ENCODE measurements around the gene TRAF7.

TRAF7 gene

DNA sequence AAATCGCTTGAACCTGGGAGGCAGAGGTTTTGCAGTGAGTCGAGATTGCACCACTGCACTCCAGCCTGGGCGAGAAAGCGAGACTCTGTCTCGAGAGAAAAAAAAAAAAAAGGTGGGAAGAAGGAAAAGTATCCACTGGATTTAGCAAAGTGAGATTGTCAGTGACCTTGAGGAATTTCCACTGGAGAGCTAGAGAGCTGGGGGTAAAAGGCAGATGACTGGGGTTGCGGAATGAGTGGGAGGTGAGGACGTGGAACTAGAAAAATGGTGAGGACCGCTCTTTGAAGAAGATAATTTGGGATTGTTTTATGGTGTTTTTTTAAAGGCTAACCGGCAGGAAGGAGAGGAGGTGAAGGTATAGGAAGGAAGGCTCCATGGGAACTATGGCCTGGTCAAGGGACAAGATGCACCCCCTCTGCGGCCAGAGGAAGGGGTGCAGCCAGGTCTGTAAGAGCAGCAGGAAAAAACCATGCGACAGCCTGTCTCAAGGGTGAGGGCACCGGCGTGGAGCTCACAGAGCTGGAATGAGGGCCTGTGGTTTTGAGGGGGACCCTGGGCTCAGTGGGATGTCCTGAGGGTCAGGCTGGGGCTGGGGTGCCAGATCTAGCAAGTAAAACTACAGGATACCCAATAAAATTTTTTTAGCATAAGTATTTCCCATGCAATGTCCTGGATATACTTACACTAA is 49.0 kb downstream of the TRAF7 start:
- DNase-seq, result no peak

DNA sequence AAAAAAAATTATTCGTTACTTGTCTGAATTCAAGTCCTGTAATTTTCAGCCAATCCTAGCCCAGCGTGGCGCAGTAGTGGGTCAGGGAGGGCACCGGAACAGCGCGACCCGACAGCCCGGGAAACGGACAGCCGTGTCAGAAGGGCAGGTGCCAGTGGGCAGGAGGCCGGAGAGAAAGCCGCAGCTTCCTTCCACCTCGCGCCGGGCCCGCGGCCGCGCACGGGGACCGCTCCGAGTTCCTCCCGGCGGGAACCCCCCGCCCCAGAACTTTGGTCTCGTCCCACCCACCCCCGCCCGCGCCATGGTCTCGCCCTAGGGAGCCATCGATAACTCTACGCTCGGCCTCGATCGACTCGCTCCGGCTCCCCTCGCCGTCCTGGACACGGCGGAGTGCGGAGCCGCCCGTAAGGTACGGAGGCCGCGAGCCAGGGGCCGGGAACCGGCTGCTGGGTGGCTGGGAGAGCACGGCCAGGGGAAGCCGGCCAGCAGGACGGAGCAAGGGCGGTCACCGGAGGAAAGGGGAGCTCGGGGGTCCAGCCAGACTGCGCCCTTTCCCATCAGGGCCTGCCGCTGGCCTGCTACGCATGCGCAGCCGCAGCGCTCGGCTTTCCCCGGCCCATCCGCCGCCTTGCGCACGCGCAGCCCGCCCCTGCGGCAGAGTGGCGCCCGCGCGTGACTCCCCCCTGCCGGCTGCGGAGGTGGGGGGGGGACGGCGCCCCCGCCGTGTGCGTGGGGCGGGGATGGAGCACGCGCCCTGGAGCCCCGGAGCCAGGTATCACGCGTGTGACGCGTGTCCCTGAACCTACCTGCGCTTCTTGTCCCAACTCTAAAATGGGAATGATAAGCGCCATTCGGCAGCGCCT is 49.8 kb downstream of the TRAF7 start, which contains the start of gene MLST8:
TSS of gene MLST8 (plus strand) at position 351 of the 863 bp plus-strand sequence. CDS start 632 bp downstream, outside the sequence.
- DNase-seq, result peak; percentile 86

DNA sequence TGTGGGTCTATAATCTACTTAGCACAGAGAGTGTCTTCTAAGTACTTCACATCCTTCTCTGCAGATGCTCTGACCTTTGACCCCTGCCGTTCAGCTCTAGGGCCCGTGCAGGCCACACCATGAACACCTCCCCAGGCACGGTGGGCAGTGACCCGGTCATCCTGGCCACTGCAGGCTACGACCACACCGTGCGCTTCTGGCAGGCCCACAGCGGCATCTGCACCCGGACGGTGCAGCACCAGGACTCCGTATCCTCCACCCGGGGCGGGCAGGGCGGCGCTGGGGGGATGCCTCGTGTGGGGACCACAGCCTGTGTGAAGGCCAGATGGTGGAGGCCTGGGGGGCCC is 50.4 kb downstream of the TRAF7 start:
- no peak for DNase-seq

DNA sequence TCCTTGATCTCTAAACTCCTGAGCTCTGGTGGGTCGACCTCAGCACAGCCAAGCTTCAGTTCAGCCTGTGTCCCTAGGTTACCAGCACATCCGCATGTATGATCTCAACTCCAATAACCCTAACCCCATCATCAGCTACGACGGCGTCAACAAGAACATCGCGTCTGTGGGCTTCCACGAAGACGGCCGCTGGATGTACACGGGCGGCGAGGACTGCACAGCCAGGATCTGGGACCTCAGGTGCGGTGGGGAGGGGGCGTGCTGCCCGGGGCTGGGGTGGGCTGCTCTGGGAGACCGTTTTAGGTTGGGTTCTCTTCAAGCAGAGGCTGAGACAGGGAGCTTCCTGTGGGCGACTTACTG is 50.8 kb downstream of the TRAF7 start:
- DNase-seq, result no peak

DNA sequence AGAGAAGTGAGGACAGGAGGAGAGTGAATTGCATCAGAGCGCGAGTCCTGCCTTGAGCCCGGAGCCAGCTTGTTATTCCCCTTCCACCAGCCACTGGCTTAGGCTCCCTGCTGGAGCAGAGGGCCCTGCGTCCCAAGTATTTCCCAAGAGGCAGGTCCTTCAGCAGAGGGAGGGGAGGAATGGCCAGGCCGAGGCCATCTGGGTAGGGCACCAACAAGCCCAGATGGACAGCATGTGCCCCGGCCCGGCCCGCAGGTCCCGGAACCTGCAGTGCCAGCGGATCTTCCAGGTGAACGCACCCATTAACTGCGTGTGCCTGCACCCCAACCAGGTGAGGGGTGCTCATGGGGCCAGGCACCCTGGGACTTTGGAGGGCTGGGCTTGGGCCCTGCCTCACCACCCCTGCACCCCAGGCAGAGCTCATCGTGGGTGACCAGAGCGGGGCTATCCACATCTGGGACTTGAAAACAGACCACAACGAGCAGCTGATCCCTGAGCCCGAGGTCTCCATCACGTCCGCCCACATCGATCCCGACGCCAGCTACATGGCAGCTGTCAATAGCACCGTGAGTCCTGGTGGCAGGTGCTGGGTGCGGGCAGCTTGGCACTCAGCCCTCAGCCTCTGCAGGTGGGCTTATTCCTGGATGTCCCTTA is 51.3 kb downstream of the TRAF7 start:
- no peak for DNase-seq

DNA sequence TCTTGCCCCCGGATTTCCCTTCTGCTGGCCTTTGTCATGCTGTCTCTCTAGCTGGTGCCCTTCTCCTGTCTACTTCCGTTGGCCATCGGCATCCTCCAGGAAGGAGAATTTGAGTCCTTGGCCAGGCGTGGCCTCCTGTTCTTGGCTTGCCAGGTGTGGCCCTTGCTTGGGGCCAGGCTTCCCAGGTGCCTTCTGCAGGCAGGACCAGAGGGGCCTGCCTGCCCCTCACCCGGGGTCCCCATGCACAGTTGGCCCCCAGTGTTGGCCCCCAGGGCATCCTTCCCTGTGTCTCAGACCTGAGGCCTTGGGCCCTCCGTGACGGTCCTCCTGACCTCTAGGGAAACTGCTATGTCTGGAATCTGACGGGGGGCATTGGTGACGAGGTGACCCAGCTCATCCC is 52.3 kb downstream of the TRAF7 start:
- no peak for DNase-seq

DNA sequence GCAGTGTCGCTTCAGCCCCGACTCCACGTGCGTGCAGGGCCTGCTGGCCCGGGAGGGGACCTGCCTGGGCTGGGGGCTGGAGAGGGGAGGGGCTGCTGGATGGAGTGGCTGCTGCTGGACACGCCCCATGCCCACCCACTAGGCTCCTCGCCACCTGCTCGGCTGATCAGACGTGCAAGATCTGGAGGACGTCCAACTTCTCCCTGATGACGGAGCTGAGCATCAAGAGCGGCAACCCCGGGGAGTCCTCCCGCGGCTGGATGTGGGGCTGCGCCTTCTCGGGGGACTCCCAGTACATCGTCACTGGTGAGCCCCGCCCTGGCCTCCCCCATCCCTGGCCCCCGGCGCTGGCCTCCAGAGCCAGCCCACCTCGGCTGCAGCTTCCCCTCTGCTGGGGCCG is 52.7 kb downstream of the TRAF7 start:
- DNase-seq, result no peak

DNA sequence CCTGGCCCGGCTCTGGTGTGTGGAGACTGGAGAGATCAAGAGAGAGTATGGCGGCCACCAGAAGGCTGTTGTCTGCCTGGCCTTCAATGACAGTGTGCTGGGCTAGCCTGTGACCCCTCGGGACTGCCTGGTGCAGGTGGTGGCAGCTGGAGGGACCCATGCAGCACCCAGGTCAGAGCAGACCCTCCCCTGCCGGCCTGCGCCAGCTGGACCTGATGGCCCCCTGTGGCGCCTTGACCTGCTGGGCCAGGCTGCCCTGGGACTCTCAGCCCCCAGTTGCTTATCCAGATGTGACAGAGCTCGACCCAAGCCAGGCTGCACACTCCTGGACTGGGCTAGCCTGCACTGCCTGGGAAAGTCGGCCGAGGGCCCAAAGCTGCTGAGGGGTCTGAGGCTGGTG is 53.2 kb downstream of the TRAF7 start:
- no peak for DNase-seq

DNA sequence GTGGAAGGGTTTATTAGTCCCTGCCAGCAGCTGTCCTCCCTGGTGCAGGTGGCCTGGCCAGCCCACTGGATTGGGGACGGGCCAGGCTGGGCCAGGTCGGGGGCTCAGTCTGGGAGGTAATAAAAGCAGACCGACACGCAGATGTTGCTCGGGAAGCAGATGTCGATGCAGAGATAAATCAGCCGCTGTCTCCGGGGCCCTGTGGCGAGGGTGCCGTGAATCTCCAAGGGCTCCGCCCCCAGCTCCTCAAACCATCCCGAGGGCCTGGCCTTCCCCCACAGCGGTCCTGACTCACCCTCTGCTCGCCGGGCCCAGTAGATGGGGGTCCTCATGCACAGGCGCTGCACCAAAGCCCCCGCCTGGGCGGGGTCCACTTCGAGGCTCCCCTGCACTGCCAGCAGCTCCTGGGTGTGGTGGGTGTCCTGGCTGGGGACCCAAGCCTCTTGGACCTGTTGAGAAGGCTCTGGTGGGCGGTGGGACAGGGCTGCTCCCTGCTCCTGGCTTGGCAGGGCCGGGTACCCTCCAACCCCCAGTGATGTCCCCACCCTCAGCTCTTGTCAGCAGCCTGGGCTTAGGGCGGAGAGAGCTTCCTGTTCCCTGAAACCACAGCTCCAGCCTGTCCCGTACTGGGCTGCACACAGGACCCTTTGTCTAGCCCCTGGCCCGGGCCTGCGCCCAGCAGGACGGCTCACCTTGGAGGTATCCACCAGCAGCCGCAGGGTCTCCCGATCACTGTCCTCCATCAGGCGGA is 53.9 kb downstream of the TRAF7 start:
- no peak for DNase-seq

DNA sequence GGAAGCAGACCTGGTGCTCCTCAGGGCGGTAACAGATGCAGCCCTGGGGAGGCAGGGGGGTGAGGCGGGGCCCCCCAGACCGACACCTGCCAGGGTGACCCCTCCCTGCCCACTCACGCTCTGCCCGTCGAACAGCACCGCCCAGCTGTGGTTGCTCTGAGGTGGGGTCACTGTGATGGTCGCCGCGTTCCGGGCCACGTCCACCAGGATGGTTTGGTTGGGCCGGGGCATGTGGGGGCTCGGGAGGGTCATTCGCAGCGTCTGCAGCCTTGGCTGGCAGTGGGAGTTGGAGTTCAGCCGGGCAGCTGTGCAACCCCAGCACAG is 54.4 kb downstream of the TRAF7 start:
- no peak for DNase-seq

DNA sequence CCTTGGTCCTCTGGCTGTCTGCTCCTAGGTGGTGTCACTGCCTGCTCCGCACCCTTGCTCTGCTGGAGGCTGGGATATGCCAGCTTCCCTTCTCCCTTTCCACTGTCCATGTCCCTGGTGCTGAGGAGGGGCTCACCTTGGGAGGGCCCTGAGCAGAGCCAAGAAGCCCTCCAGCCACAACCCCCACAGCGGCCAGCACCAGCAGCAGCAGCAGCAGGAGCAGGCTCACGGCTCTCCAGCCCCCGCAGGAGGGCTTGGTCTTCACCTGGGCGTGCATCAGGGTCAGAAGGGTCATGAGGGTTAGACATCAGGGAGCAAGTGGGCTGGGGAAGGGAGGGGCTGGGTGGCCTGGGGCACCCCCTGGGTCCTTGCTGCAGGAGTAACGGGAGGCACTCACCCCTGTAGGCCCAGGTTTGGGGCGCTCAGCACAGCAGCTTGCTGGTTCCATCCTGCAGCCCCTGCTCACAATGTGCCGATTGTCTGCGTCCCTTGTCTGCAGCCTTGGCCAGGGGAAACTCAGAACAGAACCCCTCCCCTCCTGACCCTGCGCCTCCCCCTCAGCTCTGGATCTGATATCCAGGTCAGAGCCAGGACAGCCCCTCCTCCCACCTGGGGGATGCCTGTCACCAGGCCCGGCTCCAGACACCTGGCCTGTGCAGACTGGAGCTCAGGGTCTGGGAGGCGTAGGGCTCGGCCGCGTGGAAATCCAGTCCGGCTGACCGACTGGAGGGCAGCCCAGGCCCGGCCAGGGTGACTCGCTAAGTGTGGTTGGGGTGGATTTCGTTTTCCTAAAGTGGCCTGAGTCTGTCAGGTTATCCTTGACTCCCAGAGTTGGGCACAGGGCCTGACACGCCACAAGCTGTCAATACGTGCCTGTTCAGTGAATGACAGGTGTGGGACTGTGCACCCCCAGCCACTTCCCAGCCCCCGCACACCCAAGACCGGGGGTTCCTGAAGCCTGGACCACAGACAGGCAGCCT is 55.1 kb downstream of the TRAF7 start, which contains the start of gene BRICD5:
TSS of gene BRICD5 (minus strand) at position 478 of the 980 bp plus-strand sequence. CDS start at position 448, 30 bp downstream.
- DNase-seq, result no peak

DNA sequence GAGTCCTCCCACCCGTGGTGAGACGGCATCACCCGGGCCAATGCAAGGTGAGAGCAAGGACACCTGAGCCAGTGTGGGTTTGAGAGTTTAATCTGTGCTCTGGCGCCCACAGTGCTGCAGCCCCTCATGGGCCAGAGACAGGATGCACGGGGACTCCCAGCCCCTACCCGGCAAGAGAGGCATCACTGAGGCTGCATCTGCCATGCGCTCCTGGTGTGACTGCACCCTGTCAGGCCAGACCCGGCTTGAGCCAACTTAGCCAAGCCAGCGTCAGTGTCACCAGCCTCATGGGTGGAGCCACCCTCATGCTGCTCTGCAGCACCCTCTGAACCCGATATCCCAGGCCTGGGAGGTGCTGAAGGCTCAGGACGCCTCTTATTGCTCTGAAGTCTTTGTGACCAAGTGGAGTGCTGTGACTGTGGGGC is 56.4 kb downstream of the TRAF7 start:
- DNase-seq, result no peak

DNA sequence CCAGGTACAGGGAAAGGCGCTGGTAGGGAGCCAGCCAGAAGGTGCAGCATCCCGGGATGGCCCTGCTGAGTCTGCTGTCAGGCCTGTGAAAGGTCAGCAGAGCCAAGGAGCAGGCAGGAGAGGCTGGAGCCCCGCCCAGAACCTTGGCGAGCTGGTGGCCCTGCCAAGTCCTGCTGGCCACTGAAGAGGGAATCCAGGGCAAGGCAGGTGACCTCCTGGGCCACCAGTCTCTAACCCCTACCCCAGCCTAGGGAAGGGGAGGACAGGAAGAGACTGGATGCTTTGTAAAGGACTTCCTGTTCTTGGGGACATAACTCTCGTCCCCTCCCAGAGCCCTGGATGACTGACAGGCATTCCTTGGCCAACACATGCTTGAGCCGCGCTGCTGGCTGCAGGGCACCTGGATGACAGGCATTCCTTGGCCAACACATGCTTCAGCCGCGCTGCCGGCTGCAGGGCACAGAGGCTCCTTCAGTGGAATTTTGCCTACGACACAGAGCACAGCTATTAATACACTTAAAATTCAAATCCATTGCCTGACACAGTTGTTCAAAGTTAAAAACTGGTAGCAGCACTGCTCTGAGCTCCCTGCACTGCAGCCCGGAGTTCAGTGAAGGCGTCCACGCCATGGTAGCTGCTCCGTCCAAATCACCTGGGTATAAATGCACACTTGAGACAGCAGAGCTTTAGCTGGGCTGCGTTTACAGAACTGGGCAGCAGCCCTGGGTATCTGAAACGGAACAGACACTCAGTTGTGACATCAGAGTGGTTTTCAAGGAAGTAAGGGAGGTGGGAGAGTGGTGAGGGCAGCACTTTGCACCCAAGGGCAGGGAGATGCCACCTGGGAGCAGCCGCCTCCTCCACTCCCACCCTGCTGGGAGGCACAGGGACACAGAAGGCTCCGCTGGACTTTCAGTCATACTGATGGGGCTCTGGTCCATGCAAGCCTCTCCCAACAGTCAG is 57.1 kb downstream of the TRAF7 start:
- no peak for DNase-seq

DNA sequence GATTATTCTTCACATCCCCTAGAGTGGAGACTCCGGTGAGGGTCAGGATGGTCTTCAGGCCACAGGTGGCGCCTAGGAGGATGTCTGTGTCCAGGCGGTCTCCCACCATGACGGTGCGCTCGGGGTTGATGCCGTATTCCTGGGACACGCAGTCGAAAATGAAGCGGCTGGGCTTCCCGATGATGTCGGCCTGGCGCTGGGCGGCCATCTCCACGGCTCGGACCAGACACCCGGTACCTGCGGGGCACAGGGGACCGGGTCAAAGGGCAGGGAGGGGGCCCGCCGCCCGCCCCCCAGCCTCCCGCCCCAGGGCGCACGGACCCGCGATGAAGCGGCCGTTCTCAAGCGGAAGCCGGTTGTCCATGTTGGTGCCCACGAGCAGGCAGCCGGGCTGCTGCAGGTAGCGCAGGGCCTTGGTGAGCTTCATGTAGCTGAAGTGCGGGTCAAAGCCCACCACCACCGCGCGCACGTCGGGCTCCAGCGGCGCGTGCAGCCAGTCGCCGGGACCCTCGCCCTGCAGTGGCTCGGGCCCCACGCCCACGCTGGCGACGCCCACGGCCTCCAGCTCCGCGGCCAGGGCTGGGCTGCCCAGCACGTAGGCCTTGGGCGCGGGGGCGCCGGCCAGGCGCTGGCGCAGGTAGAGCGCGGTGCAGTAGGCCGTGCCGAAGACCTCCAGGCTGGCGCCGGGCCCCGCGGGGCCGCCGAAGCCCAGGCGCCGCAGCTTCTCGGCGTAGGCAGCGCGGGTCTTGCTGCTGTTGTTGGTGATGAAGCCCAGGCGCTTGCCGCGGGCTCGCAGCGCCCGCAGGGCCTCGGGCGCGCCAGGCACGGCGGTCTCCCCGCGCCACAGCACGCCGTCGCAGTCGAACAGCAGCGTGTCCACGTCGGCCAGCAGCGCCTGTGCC is 58.5 kb downstream of the TRAF7 start:
- no peak for DNase-seq

DNA sequence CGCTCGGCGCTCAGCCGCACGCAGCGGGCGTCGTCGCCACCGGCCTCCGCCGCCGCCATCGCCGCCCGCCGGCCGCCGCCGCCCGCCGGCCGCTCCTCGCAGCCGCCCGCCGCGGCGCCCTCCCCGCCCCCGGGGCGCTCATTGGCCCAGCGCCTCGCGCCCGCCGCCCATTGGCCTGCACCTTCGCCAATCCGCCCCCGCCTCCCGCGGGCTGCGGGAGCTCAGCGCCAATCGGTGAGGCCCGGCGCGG is 59.1 kb downstream of the TRAF7 start, which contains the start of gene PGP:
TSS of gene PGP (minus strand) at position 122 of the 250 bp plus-strand sequence. CDS start at position 59, 63 bp downstream.
- no peak for DNase-seq

DNA sequence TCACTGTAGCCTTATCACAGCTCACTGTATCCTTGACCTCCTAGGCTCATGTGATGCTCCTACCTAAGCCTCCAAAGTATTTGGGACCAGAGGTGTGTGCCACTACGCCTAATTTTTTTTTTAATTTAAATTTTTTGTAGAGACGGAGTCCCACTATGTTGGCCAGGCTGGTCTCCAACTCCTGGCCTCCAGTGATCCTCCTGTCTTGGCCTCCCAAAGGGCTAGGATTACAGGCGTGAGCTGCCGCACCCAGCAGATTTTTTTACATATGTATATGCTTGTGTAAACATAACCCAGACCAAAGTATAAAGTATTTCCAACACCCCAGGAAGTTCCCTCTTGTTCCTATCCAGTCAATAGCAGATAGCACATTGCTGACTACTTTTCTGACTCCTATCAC is 60.7 kb downstream of the TRAF7 start:
- DNase-seq, result no peak

DNA sequence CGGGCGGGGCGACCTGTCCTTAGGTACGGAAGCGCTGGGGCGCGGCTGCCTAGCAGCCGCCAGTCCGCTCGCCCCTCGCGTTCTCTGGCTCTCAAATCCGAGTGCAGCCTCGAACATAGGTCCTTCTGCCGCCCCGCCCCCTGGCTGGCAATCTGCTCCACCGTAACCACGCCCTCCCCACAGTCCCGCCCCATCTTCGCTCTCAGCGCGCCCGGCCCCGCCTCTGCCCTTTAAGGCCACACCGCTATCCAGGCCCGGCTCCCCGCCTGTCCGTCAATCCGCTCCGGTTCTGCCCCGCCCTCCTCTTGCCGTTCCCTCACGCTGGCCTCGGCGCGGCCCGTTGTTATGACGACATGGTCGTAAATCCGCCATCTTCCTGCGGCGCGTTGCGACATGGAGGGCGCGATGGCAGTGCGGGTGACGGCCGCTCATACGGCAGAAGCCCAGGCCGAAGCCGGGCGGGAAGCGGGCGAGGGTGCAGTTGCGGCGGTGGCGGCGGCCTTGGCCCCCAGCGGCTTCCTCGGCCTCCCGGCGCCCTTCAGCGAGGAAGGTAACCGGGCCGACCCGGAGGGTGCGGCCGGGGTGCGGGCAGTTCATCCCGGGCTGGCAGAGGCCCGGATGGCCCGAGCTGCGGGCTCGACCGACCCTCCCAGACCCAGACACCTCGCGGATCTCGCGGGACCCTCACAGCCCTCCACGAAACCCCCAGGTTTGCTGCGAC is 67.8 kb downstream of the TRAF7 start, which contains the start of gene E4F1:
TSS of gene E4F1 (plus strand) at position 371 of the 721 bp plus-strand sequence. CDS start at position 394, 23 bp downstream.
- peak; percentile 97 for DNase-seq

DNA sequence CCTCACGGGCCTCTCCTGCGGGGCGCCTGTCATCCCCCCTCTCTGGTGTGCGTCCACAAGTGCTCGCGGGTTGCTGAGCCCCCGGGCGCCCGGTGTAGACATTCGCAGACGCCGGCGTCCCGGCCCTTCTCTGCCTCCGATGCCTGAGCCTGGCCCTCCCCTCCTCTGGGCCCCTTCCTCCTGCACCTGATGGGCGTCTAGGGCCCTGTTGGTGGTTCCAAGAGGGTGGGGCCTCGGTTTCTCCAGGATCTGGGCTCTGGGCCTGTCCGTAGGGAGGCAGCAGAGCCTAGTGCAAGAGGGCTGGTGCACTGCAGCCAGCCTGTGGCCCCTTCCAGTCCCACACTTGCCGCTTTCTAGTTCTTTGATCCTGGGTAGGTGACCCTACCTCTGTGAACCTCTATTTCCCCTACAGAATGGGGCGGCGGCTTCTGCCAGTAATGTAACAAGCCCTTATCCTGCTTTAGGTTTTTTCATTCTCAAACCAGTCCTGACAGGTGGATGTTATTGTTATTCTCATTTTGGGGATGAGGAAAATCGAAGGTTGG is 68.4 kb downstream of the TRAF7 start:
- no peak for DNase-seq

Measured in effector CD8-positive, alpha-beta T cell (primary cell).